Endodermal cell (in vitro differentiated cells): ENCODE measurements around the gene UNC5B. TPM values are rescaled to one million over a fixed set of nuclear protein-coding genes. Genes with fewer than 3 reads are reported as not detected.

Experiments
- DNase-seq: peaks from one replicate; pipeline ENCODE4 v3.0.0-alpha.2; 2017
- H3K27ac ChIP-seq: 2 replicates; pipeline ENCODE4 v1.5.1; 2013; ENCODE audit warnings: mild to moderate bottlenecking, low read depth, low read length, moderate library complexity
- H3K27me3 ChIP-seq: 2 replicates; pipeline ENCODE4 v1.6.1; 2013; ENCODE audit warnings: mild to moderate bottlenecking, low read length, moderate library complexity; ENCODE audit not compliant: insufficient read depth, control insufficient read depth, poor library complexity, severe bottlenecking
- H3K36me3 ChIP-seq: 2 replicates; pipeline ENCODE4 v1.7.0; 2013; ENCODE audit warnings: mild to moderate bottlenecking, low read length, moderate library complexity; ENCODE audit not compliant: control insufficient read depth, insufficient read depth
- H3K4me1 ChIP-seq: one replicate; pipeline ENCODE4 v1.7.0; 2013; ENCODE audit warnings: low read length; ENCODE audit not compliant: control insufficient read depth, insufficient read depth
- H3K4me3 ChIP-seq: 2 replicates; pipeline ENCODE4 v1.5.1; 2013; ENCODE audit warnings: mild to moderate bottlenecking, low read length, moderate library complexity
- H3K9ac ChIP-seq: 2 replicates; pipeline ENCODE4 v1.6.1; 2013; ENCODE audit warnings: mild to moderate bottlenecking, low read length, moderate library complexity; ENCODE audit not compliant: poor library complexity, severe bottlenecking; ENCODE audit errors: extremely low read depth
- H3K9me3 ChIP-seq: 2 replicates; pipeline ENCODE4 v1.6.1; 2013; ENCODE audit warnings: mild to moderate bottlenecking, low read length, moderate library complexity; ENCODE audit not compliant: control insufficient read depth
- H3K27ac Mint-ChIP-seq: 2 replicates; pipeline ENCODE4 v1.8.0; 2020; ENCODE audit warnings: mixed read lengths
- H3K27me3 Mint-ChIP-seq: 2 replicates; pipeline ENCODE4 v1.8.0; 2021; ENCODE audit warnings: mild to moderate bottlenecking, mixed read lengths; ENCODE audit not compliant: insufficient read depth
- H3K36me3 Mint-ChIP-seq: 2 replicates; pipeline ENCODE4 v1.8.0; 2020; ENCODE audit warnings: low read depth, mixed read lengths
- H3K4me1 Mint-ChIP-seq: 2 replicates; pipeline ENCODE4 v1.8.0; 2020; ENCODE audit warnings: mixed read lengths
- H3K4me3 Mint-ChIP-seq: 2 replicates; pipeline ENCODE4 v1.8.0; 2020; ENCODE audit warnings: mild to moderate bottlenecking, moderate library complexity, mixed read lengths
- H3K9me3 Mint-ChIP-seq: 2 replicates; pipeline ENCODE4 v1.8.0; 2020; ENCODE audit warnings: mild to moderate bottlenecking, mixed read lengths
- WGBS, 2 experiments: methylation state at CpG; one replicate each; pipeline versions ENCODE4 v1.1.5 to v1.1.7; 2013; ENCODE audit warnings: missing lambda C conversion rate in 2 of 2, mixed read lengths in 1 of 2; ENCODE audit not compliant: insufficient coverage in 1 of 2, insufficient read length in 1 of 2; 5-methylcytosine and 5-hydroxymethylcytosine counted together
- total RNA-seq, 2 donors: library from RNA; stranded (reverse); fragmentation: NEBNext Ultra II Directional in 1 of 2; extraction: Animal tissue kit (Norgen Biotek cat#: 25700) in 1 of 2; gene quantifications; 2 replicates in 1 of 2; 3 replicates in 1 of 2; pipeline ENCODE4 v1.2.1, GENCODE V29; 2021
- TF ChIP-seq, protein P1 (sequence below): fragments of 200-600 bp; sonication (generic); conservative IDR thresholded peaks from 2 replicates; pipeline ENCODE4 v1.5.0; 2021; ENCODE audit warnings: antibody characterized with exemption, mild to moderate bottlenecking

The UNC5B gene
- total RNA-seq, 2 donors from 2014 or later: 9.7 to 14.5 TPM

- Mint-ChIP-seq H3K27ac (no peak overlapping the region), H3K4me3 (no peak overlapping the region)
- peak; percentile 18 for DNase-seq
Observed at GRCh38 chr10:71219918-71220688, 7.7 kb downstream of the UNC5B start.

DNA sequence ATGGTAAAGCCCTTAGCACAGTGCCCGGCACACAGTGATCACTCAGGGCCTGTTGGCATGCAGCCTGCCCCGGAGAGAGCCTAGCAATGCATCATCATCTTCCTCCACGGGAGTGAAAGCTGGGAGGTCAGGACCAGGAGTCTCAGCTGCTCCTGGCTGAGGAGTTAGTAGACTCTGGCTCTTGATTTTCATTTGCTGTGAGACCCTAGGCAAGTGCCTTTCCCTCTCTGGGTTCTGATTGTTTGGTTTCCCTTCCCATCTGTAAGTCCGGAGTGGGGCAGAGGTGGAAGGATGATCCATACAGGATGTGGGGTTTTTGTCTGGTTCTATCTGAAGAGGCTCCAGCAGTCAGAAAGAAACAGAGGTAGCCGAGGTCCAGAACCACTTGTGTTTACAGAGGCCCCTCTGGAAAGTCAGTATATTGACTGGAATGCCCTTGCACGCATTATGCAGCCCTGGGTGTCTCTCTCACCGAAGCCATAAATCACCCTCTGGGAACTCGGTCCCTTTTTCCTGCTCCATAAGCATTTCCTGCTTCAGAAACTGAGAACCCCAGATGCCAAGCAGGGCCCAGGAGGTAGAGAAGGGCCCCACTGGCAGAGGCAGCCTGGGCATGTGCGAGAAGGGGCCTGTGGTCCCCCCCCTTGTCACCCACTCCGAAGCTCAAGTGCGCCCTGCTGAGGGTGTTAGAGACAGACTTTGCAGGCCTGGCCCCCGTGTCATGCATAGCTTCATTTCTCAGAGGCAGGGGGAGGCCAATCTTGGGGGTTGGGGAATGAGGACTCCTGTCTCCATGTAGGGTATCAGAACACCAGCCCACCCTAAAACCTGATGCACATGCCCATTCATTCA, 8.5 kb downstream of the UNC5B start:
- 85 to 86% methylated on average over 6 to 12 of the region's 12 CpGs for WGBS, 2 experiments

More at GRCh38 chr10:71219918-71220688, 7.7 kb downstream of the UNC5B start:
- H3K4me1 Mint-ChIP-seq: peaks cover 43% of the 10 kb centered on the region
- Histone ChIP-seq H3K36me3 (no peaks in the 10 kb centered on the region), H3K27me3 (peaks cover 19% of the 10 kb centered on the region), H3K27ac (no peak overlapping the region), H3K9me3 (no peaks in the 10 kb centered on the region), H3K9ac (no peak overlapping the region), H3K4me1 (peaks cover 17% of the 10 kb centered on the region), H3K4me3 (no peak overlapping the region)
- TF ChIP-seq, protein P1, sequence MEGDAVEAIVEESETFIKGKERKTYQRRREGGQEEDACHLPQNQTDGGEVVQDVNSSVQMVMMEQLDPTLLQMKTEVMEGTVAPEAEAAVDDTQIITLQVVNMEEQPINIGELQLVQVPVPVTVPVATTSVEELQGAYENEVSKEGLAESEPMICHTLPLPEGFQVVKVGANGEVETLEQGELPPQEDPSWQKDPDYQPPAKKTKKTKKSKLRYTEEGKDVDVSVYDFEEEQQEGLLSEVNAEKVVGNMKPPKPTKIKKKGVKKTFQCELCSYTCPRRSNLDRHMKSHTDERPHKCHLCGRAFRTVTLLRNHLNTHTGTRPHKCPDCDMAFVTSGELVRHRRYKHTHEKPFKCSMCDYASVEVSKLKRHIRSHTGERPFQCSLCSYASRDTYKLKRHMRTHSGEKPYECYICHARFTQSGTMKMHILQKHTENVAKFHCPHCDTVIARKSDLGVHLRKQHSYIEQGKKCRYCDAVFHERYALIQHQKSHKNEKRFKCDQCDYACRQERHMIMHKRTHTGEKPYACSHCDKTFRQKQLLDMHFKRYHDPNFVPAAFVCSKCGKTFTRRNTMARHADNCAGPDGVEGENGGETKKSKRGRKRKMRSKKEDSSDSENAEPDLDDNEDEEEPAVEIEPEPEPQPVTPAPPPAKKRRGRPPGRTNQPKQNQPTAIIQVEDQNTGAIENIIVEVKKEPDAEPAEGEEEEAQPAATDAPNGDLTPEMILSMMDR: no peak
- 94% methylated on average over 5 to 8 of the region's 8 CpGs for WGBS, 2 experiments
- no peaks in the 10 kb centered on the region for H3K9me3 Mint-ChIP-seq
- peaks cover 23% of the 10 kb centered on the region for H3K27me3 Mint-ChIP-seq
- no peaks in the 10 kb centered on the region for H3K36me3 Mint-ChIP-seq

GRCh38 chr10:71221586-71222202, 9.3 kb downstream of the UNC5B start:
- H3K36me3 Mint-ChIP-seq: no peaks in the 10 kb centered on the region
- H3K9me3 ChIP-seq: no peaks in the 10 kb centered on the region
- no peak overlapping the region for H3K4me3 ChIP-seq
- no peaks in the 10 kb centered on the region for H3K36me3 ChIP-seq
- H3K27ac Mint-ChIP-seq: peak overlapping the region; percentile 61
- peaks cover 31% of the 10 kb centered on the region for H3K4me1 Mint-ChIP-seq
- peak; percentile 20 for DNase-seq
- no peaks in the 10 kb centered on the region for H3K9me3 Mint-ChIP-seq
- H3K27ac ChIP-seq: no peak overlapping the region
- peaks cover 12% of the 10 kb centered on the region for H3K4me1 ChIP-seq
- H3K27me3 Mint-ChIP-seq: peaks cover 12% of the 10 kb centered on the region
- no peak overlapping the region for H3K4me3 Mint-ChIP-seq
- TF ChIP-seq, protein P1: no peak
- H3K27me3 ChIP-seq: peaks cover 4% of the 10 kb centered on the region
- H3K9ac ChIP-seq: no peak overlapping the region
- WGBS, 2 experiments: 98 to 100% methylated on average over 2 to 5 of the region's 5 CpGs

More for the DNA sequence above, 8.5 kb downstream of the UNC5B start:
- Mint-ChIP-seq H3K9me3 (no peaks in the 10 kb centered on the region), H3K27me3 (peaks cover 17% of the 10 kb centered on the region), H3K4me1 (peaks cover 39% of the 10 kb centered on the region), H3K36me3 (no peaks in the 10 kb centered on the region), H3K27ac (no peak overlapping the region), H3K4me3 (no peak overlapping the region)
- Histone ChIP-seq H3K27me3 (peaks cover 12% of the 10 kb centered on the region), H3K36me3 (no peaks in the 10 kb centered on the region), H3K27ac (no peak overlapping the region), H3K4me3 (no peak overlapping the region), H3K4me1 (peaks cover 17% of the 10 kb centered on the region), H3K9me3 (no peaks in the 10 kb centered on the region), H3K9ac (no peak overlapping the region)
- TF ChIP-seq, protein P1: no peak
- peak; percentile 42 for DNase-seq
